Measurements from ENCODE around the gene LY6G5C. TPM values are rescaled to one million over a fixed set of nuclear protein-coding genes. Genes with fewer than 3 reads are reported as not detected.
"Not testable (repeated sequence)": the region's sequence is repeated elsewhere in the genome, so short reads cannot be mapped to it uniquely, and the experiment has no call there.

Gene LY6G5C
- total and polyA plus RNA-seq, 12 donors: 0.39 to 3.6 (median 1.9) TPM; not detected in 1

GRCh38 chr6:31713465-31713864 lies 32.6 kb upstream of the LY6G5C start:
- no peak for DNase-seq
- Histone ChIP-seq H3K4me3 (no peak overlapping the region), H3K36me3 (replicated peaks in 1 of 2) (no peaks in the 10 kb centered on the region), H3K27ac (no peak overlapping the region), H3K27me3 (no peaks in the 10 kb centered on the region), H3K4me1 (replicated peaks in 1 of 2) (no peaks in the 10 kb centered on the region), H3K9me3 (replicated peaks in 1 of 3) (no peaks in the 10 kb centered on the region)
- TF ChIP-seq POLR2A (IDR thresholded peaks at IDR 0.05): no peak
- no peak for TF ChIP-seq CTCF (IDR thresholded peaks at IDR 0.05)
- intact Hi-C loops (cut with DNase I): no loop called here
- 57 to 87% (median 79%) methylated on average over 4 of the region's 4 CpGs for WGBS, 4 donors

- 72 to 85% (median 80%) methylated on average over 6 to 8 of the region's 8 CpGs for whole genome bisulfite sequencing, 4 donors
These were observed 31.4 kb upstream of the LY6G5C start for GRCh38 chr6:31712296-31712695.

GRCh38 chr6:31711233-31711632 lies 30.4 kb upstream of the LY6G5C start:
- H3K27me3 ChIP-seq: no peaks in the 10 kb centered on the region
- H3K4me1 ChIP-seq (replicated peaks in 1 of 2): no peaks in the 10 kb centered on the region
- no peaks in the 10 kb centered on the region for H3K36me3 ChIP-seq (replicated peaks in 1 of 2)
- H3K27ac ChIP-seq: no peak overlapping the region
- 39 to 57% (median 54%) methylated on average over 5 to 8 of the region's 8 CpGs for WGBS, 4 donors
- no peaks in the 10 kb centered on the region for H3K9me3 ChIP-seq (replicated peaks in 1 of 3)
- TF ChIP-seq POLR2A (IDR thresholded peaks at IDR 0.05) (no peak), CTCF (IDR thresholded peaks at IDR 0.05) (no peak)
- DNase-seq: no peak
- H3K4me3 ChIP-seq: no peak overlapping the region
- intact Hi-C loops (cut with DNase I): no loop called here

More at GRCh38 chr6:31712296-31712695, 31.4 kb upstream of the LY6G5C start:
- TF ChIP-seq POLR2A (IDR thresholded peaks at IDR 0.05) (no peak), CTCF (IDR thresholded peaks at IDR 0.05) (no peak)
- intact Hi-C loops (cut with DNase I): no loop called here
- Histone ChIP-seq H3K9me3 (replicated peaks in 1 of 3) (no peaks in the 10 kb centered on the region), H3K4me3 (no peak overlapping the region), H3K27ac (no peak overlapping the region), H3K4me1 (replicated peaks in 1 of 2) (no peaks in the 10 kb centered on the region), H3K36me3 (replicated peaks in 1 of 2) (no peaks in the 10 kb centered on the region), H3K27me3 (no peaks in the 10 kb centered on the region)
- DNase-seq: no peak

GRCh38 chr6:31710523-31711219 lies 29.8 kb upstream of the LY6G5C start:
- DNase-seq: no peak
- Histone ChIP-seq H3K4me1 (replicated peaks in 1 of 2) (no peaks in the 10 kb centered on the region), H3K9me3 (replicated peaks in 1 of 3) (no peaks in the 10 kb centered on the region), H3K27me3 (no peaks in the 10 kb centered on the region), H3K27ac (no peak overlapping the region), H3K4me3 (no peak overlapping the region), H3K36me3 (replicated peaks in 1 of 2) (no peaks in the 10 kb centered on the region)
- WGBS, 4 donors: 55 to 65% (median 62%) methylated on average over 5 of the region's 5 CpGs
- intact Hi-C loops (cut with DNase I): no loop called here
- no peak for TF ChIP-seq POLR2A (IDR thresholded peaks at IDR 0.05)
- no peak for TF ChIP-seq CTCF (IDR thresholded peaks at IDR 0.05)

- WGBS, 4 donors: 79 to 94% (median 86%) methylated on average over 10 to 11 of the region's 11 CpGs
These were observed 28.3 kb upstream of the LY6G5C start for GRCh38 chr6:31709157-31709556.

More at GRCh38 chr6:31709157-31709556, 28.3 kb upstream of the LY6G5C start:
- H3K4me3 ChIP-seq; intact Hi-C loops (cut with DNase I); H3K9me3 ChIP-seq (replicated peaks in 1 of 3); H3K4me1 ChIP-seq (replicated peaks in 1 of 2); H3K27ac ChIP-seq; H3K36me3 ChIP-seq (replicated peaks in 1 of 2); DNase-seq; H3K27me3 ChIP-seq: not testable (repeated sequence)

Data from adrenal gland (tissue), 12 donors.